ENCODE results near the gene UPK1A.

Gene UPK1A

GRCh38 chr19:35708391-35708790 is 42.1 kb downstream of the UPK1A start:
- Histone ChIP-seq H3K4me1 (ENCODE audit: insufficient read depth, low read length) (no peaks in the 10 kb centered on the region), H3K4me3 (ENCODE audit: low read length) (no peak overlapping the region), H2AFZ (ENCODE audit: low read depth, low read length) (no peak overlapping the region), H3K27me3 (ENCODE audit: insufficient read depth, low read length) (no peaks in the 10 kb centered on the region), H3K36me3 (ENCODE audit: insufficient read depth, low read length) (no peaks in the 10 kb centered on the region), H3K9me3 (ENCODE audit: low read length) (no peaks in the 10 kb centered on the region)

GRCh38 chr19:35710784-35711723 is 44.7 kb downstream of the UPK1A start:
- Histone ChIP-seq H3K4me1 (ENCODE audit: insufficient read depth, low read length) (peaks cover 5% of the 10 kb centered on the region), H2AFZ (ENCODE audit: low read depth, low read length) (no peak overlapping the region), H3K27me3 (ENCODE audit: insufficient read depth, low read length) (no peaks in the 10 kb centered on the region), H3K4me3 (ENCODE audit: low read length) (no peak overlapping the region), H3K9me3 (ENCODE audit: low read length) (no peaks in the 10 kb centered on the region), H3K36me3 (ENCODE audit: insufficient read depth, low read length) (no peaks in the 10 kb centered on the region)

GRCh38 chr19:35712567-35713505 is 46.5 kb downstream of the UPK1A start:
- H2AFZ ChIP-seq (ENCODE audit: low read depth, low read length), result no peak overlapping the region
- H3K36me3 ChIP-seq (ENCODE audit: insufficient read depth, low read length), result no peaks in the 10 kb centered on the region
- H3K4me3 ChIP-seq (ENCODE audit: low read length), result no peak overlapping the region
- no peaks in the 10 kb centered on the region for H3K27me3 ChIP-seq (ENCODE audit: insufficient read depth, low read length)
- peaks cover 7% of the 10 kb centered on the region for H3K4me1 ChIP-seq (ENCODE audit: insufficient read depth, low read length)
- no peaks in the 10 kb centered on the region for H3K9me3 ChIP-seq (ENCODE audit: low read length)

GRCh38 chr19:35713506-35713850 is 47.2 kb downstream of the UPK1A start:
- H2AFZ ChIP-seq (ENCODE audit: low read depth, low read length), result no peak overlapping the region
- H3K27me3 ChIP-seq (ENCODE audit: insufficient read depth, low read length), result no peaks in the 10 kb centered on the region
- no peaks in the 10 kb centered on the region for H3K9me3 ChIP-seq (ENCODE audit: low read length)
- peaks cover 8% of the 10 kb centered on the region for H3K4me1 ChIP-seq (ENCODE audit: insufficient read depth, low read length)
- H3K36me3 ChIP-seq (ENCODE audit: insufficient read depth, low read length), result no peaks in the 10 kb centered on the region
- H3K4me3 ChIP-seq (ENCODE audit: low read length), result no peak overlapping the region

GRCh38 chr19:35713904-35714495 is 47.7 kb downstream of the UPK1A start:
- no peak overlapping the region for H3K4me3 ChIP-seq (ENCODE audit: low read length)
- no peaks in the 10 kb centered on the region for H3K27me3 ChIP-seq (ENCODE audit: insufficient read depth, low read length)
- no peaks in the 10 kb centered on the region for H3K9me3 ChIP-seq (ENCODE audit: low read length)
- H3K4me1 ChIP-seq (ENCODE audit: insufficient read depth, low read length), result peaks cover 14% of the 10 kb centered on the region
- no peaks in the 10 kb centered on the region for H3K36me3 ChIP-seq (ENCODE audit: insufficient read depth, low read length)
- H2AFZ ChIP-seq (ENCODE audit: low read depth, low read length), result no peak overlapping the region

GRCh38 chr19:35714601-35715354 is 48.5 kb downstream of the UPK1A start:
- Histone ChIP-seq H2AFZ (ENCODE audit: low read depth, low read length) (no peak overlapping the region), H3K27me3 (ENCODE audit: insufficient read depth, low read length) (no peaks in the 10 kb centered on the region), H3K36me3 (ENCODE audit: insufficient read depth, low read length) (peaks cover under 1% of the 10 kb centered on the region), H3K4me1 (ENCODE audit: insufficient read depth, low read length) (peaks cover 19% of the 10 kb centered on the region), H3K4me3 (ENCODE audit: low read length) (no peak overlapping the region), H3K9me3 (ENCODE audit: low read length) (no peaks in the 10 kb centered on the region)

- Histone ChIP-seq H3K4me3 (ENCODE audit: low read length) (peak overlapping the region; percentile 58), H3K9me3 (ENCODE audit: low read length) (no peaks in the 10 kb centered on the region), H3K4me1 (ENCODE audit: insufficient read depth, low read length) (peaks cover 19% of the 10 kb centered on the region), H3K36me3 (ENCODE audit: insufficient read depth, low read length) (peaks cover 6% of the 10 kb centered on the region), H2AFZ (ENCODE audit: low read depth, low read length) (no peak overlapping the region), H3K27me3 (ENCODE audit: insufficient read depth, low read length) (no peaks in the 10 kb centered on the region)
Observed at GRCh38 chr19:35715355-35715809, 49.1 kb downstream of the UPK1A start.

- Histone ChIP-seq H3K4me3 (ENCODE audit: low read length) (peak overlapping the region; percentile 58), H3K36me3 (ENCODE audit: insufficient read depth, low read length) (peaks cover 12% of the 10 kb centered on the region), H3K27me3 (ENCODE audit: insufficient read depth, low read length) (no peaks in the 10 kb centered on the region), H2AFZ (ENCODE audit: low read depth, low read length) (peak overlapping the region; percentile 96), H3K4me1 (ENCODE audit: insufficient read depth, low read length) (peaks cover 19% of the 10 kb centered on the region), H3K9me3 (ENCODE audit: low read length) (no peaks in the 10 kb centered on the region)
Observed at GRCh38 chr19:35715981-35716800, 49.9 kb downstream of the UPK1A start.

- Histone ChIP-seq H3K4me1 (ENCODE audit: insufficient read depth, low read length) (peaks cover 19% of the 10 kb centered on the region), H3K27me3 (ENCODE audit: insufficient read depth, low read length) (no peaks in the 10 kb centered on the region), H3K9me3 (ENCODE audit: low read length) (no peaks in the 10 kb centered on the region), H3K4me3 (ENCODE audit: low read length) (peak overlapping the region; percentile 58), H2AFZ (ENCODE audit: low read depth, low read length) (peak overlapping the region; percentile 96), H3K36me3 (ENCODE audit: insufficient read depth, low read length) (peaks cover 18% of the 10 kb centered on the region)
Observed at GRCh38 chr19:35716801-35717664, 50.7 kb downstream of the UPK1A start.

GRCh38 chr19:35717665-35718344 is 51.5 kb downstream of the UPK1A start, which contains the start of gene KMT2B:
Gene KMT2B, plus strand, starts transcription at chr19:35718003. Its CDS starts 16 bp downstream, at chr19:35718019.
- H3K27me3 ChIP-seq (ENCODE audit: insufficient read depth, low read length), result no peaks in the 10 kb centered on the region
- H3K9me3 ChIP-seq (ENCODE audit: low read length), result no peaks in the 10 kb centered on the region
- H3K36me3 ChIP-seq (ENCODE audit: insufficient read depth, low read length), result peaks cover 25% of the 10 kb centered on the region
- peak within 1 kb of the TSS; percentile 96 for H2AFZ ChIP-seq (ENCODE audit: low read depth, low read length)
- peak within 1 kb of the TSS; percentile 95 for H3K4me3 ChIP-seq (ENCODE audit: low read length)
- peaks cover 19% of the 10 kb centered on the region for H3K4me1 ChIP-seq (ENCODE audit: insufficient read depth, low read length)

Measured in neuron (in vitro differentiated cells).